ENCODE results near the gene ZPLD1. TPM values are rescaled to one million over a fixed set of nuclear protein-coding genes. Genes with fewer than 3 reads are reported as not detected.

Gene ZPLD1
- polyA plus RNA-seq, 1 donor = 0.22 TPM

DNA sequence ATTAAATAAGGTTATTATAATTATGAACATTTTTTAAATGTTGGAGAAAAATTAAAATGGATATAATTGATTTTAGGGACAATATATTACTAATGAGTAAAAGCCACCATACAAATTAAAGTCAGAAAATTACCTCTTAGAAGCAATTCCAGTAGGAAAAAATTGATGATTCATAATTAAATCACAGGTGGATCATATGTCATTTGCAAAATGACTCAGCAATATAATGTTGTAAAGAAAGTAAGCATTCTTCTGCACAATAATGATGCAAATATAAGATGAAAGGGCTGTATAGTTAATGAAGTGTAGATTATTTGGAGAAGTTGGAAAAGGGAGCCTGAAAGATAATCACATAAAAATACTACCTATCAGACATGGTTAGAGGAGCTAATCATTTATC is 25.8 kb downstream of the ZPLD1 start:
- Histone ChIP-seq H3K27ac (ENCODE audit: low read length) (no peak overlapping the region), H3K9me3 (ENCODE audit: control insufficient read depth, low read depth, low read length) (no peaks in the 10 kb centered on the region), H3K4me1 (ENCODE audit: control insufficient read depth, insufficient read depth, low read length) (no peaks in the 10 kb centered on the region), H3K27me3 (ENCODE audit: control insufficient read depth, insufficient read depth, low read length) (no peaks in the 10 kb centered on the region), H3K36me3 (ENCODE audit: control insufficient read depth, insufficient read depth, low read length) (no peaks in the 10 kb centered on the region), H3K4me3 (ENCODE audit: low read length) (no peak overlapping the region)
- no peak for DNase-seq

DNA sequence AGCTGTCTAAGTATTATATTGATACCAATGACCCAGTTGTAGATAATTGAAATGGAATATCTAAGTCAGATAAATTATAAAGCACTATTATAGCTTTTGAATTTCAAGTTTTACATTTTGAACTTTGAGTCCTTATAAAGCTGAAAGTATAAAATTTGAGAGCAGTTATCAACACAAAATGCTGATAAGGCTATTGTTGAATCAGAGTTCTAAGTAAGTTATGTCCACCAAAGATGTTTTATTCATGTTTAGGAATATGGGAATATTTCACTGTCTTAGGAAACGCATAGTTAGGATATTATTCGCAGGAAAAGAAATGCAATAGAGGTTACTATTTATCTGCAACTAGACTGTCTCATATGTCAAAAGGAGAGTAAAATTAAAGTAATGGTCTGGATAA is 29.4 kb downstream of the ZPLD1 start:
- Histone ChIP-seq H3K36me3 (ENCODE audit: control insufficient read depth, insufficient read depth, low read length) (no peaks in the 10 kb centered on the region), H3K27me3 (ENCODE audit: control insufficient read depth, insufficient read depth, low read length) (no peaks in the 10 kb centered on the region), H3K4me1 (ENCODE audit: control insufficient read depth, insufficient read depth, low read length) (no peaks in the 10 kb centered on the region), H3K4me3 (ENCODE audit: low read length) (no peak overlapping the region), H3K9me3 (ENCODE audit: control insufficient read depth, low read depth, low read length) (no peaks in the 10 kb centered on the region), H3K27ac (ENCODE audit: low read length) (no peak overlapping the region)
- 100% methylated on average over 2 of the region's 2 CpGs for WGBS (ENCODE audit: insufficient coverage, low lambda C conversion rate)
- no peak for DNase-seq

DNA sequence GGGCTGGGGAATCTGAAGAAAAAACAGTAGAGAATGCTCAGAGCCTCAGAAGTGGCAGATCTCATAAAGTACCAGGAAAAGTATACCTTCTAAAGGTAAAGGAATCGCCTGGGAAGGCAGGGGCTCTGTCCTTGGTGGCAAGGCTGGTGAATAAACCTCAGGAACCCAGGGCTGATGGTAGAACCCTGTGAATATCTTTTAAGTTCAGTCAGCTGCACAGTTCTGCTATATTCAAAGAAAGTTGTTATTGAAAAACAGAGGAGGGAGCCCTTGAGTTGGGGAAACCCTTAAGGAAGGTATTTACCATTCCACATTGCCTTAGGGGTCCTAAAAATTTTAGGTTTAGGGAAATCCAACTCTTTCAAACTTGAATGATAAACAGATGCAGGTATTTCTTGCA is 31.2 kb downstream of the ZPLD1 start:
- DNase-seq = no peak
- WGBS (ENCODE audit: insufficient coverage, low lambda C conversion rate) = no CpG with 5 or more reads among the region's 1 CpG

GRCh38 chr3:102470066-102470465 is 35.3 kb downstream of the ZPLD1 start:
- Histone ChIP-seq H3K36me3 (ENCODE audit: control insufficient read depth, insufficient read depth, low read length) (no peaks in the 10 kb centered on the region), H3K27ac (ENCODE audit: low read length) (no peak overlapping the region), H3K27me3 (ENCODE audit: control insufficient read depth, insufficient read depth, low read length) (no peaks in the 10 kb centered on the region), H3K4me1 (ENCODE audit: control insufficient read depth, insufficient read depth, low read length) (no peaks in the 10 kb centered on the region), H3K4me3 (ENCODE audit: low read length) (no peak overlapping the region), H3K9me3 (ENCODE audit: control insufficient read depth, low read depth, low read length) (no peaks in the 10 kb centered on the region)
- 100% methylated on average over 2 of the region's 6 CpGs for WGBS (ENCODE audit: insufficient coverage, low lambda C conversion rate)
- no peak for DNase-seq

More for the DNA sequence above, 31.2 kb downstream of the ZPLD1 start:
- Histone ChIP-seq H3K27ac (ENCODE audit: low read length) (no peak overlapping the region), H3K27me3 (ENCODE audit: control insufficient read depth, insufficient read depth, low read length) (no peaks in the 10 kb centered on the region), H3K36me3 (ENCODE audit: control insufficient read depth, insufficient read depth, low read length) (no peaks in the 10 kb centered on the region), H3K4me3 (ENCODE audit: low read length) (no peak overlapping the region), H3K4me1 (ENCODE audit: control insufficient read depth, insufficient read depth, low read length) (no peaks in the 10 kb centered on the region), H3K9me3 (ENCODE audit: control insufficient read depth, low read depth, low read length) (no peaks in the 10 kb centered on the region)

GRCh38 chr3:102471001-102471400 is 36.2 kb downstream of the ZPLD1 start:
- Histone ChIP-seq H3K27ac (ENCODE audit: low read length) (no peak overlapping the region), H3K9me3 (ENCODE audit: control insufficient read depth, low read depth, low read length) (no peaks in the 10 kb centered on the region), H3K36me3 (ENCODE audit: control insufficient read depth, insufficient read depth, low read length) (no peaks in the 10 kb centered on the region), H3K4me1 (ENCODE audit: control insufficient read depth, insufficient read depth, low read length) (no peaks in the 10 kb centered on the region), H3K4me3 (ENCODE audit: low read length) (no peak overlapping the region), H3K27me3 (ENCODE audit: control insufficient read depth, insufficient read depth, low read length) (no peaks in the 10 kb centered on the region)
- no peak for DNase-seq
- 81% methylated on average over 2 of the region's 10 CpGs for WGBS (ENCODE audit: insufficient coverage, low lambda C conversion rate)

GRCh38 chr3:102471491-102471890 is 36.7 kb downstream of the ZPLD1 start:
- WGBS (ENCODE audit: insufficient coverage, low lambda C conversion rate) = 100% methylated on average over 2 of the region's 2 CpGs
- Histone ChIP-seq H3K9me3 (ENCODE audit: control insufficient read depth, low read depth, low read length) (no peaks in the 10 kb centered on the region), H3K4me1 (ENCODE audit: control insufficient read depth, insufficient read depth, low read length) (no peaks in the 10 kb centered on the region), H3K27me3 (ENCODE audit: control insufficient read depth, insufficient read depth, low read length) (no peaks in the 10 kb centered on the region), H3K27ac (ENCODE audit: low read length) (no peak overlapping the region), H3K36me3 (ENCODE audit: control insufficient read depth, insufficient read depth, low read length) (no peaks in the 10 kb centered on the region), H3K4me3 (ENCODE audit: low read length) (no peak overlapping the region)
- DNase-seq = no peak

DNA sequence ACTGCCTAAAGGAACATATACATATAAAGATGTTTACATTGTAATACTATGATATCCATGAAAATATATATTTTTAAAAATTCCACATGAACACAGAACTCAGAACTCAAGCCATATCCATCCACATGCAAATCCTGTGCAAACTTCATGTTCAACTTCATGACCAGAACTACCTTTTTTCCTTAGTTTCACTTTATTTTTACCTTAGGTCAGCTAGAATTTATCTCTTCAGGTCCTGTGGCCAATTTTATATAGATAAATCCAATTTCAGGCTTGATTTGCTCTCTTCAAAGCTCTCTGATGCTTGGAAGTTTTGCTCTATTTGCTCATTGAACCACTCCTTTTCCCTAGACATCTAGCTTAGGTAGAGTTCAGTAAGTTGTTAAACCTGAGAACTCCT is 38.8 kb downstream of the ZPLD1 start:
- Histone ChIP-seq H3K9me3 (ENCODE audit: control insufficient read depth, low read depth, low read length) (no peaks in the 10 kb centered on the region), H3K36me3 (ENCODE audit: control insufficient read depth, insufficient read depth, low read length) (no peaks in the 10 kb centered on the region), H3K27me3 (ENCODE audit: control insufficient read depth, insufficient read depth, low read length) (no peaks in the 10 kb centered on the region), H3K4me1 (ENCODE audit: control insufficient read depth, insufficient read depth, low read length) (no peaks in the 10 kb centered on the region), H3K4me3 (ENCODE audit: low read length) (no peak overlapping the region), H3K27ac (ENCODE audit: low read length) (no peak overlapping the region)
- DNase-seq = no peak

DNA sequence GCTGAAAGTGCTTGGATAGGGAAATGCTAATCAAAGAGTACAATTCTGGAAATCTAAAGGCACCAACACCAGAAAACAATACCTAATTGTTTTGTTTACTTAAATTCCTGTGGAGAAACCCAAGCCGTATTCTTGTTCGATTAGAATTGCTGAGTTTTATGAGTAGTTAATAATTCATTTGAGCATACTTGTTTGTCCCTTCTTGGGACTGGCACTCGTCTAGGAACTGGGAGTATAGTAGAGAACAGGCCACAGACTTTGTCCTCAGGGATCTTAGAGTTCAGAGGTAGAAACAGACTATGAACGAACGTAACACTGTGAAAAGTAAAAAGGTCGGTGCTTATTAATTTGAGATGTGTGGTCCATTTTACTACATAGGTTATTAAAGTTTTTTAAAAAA is 39.4 kb downstream of the ZPLD1 start:
- Histone ChIP-seq H3K9me3 (ENCODE audit: control insufficient read depth, low read depth, low read length) (no peaks in the 10 kb centered on the region), H3K27me3 (ENCODE audit: control insufficient read depth, insufficient read depth, low read length) (no peaks in the 10 kb centered on the region), H3K4me3 (ENCODE audit: low read length) (no peak overlapping the region), H3K4me1 (ENCODE audit: control insufficient read depth, insufficient read depth, low read length) (no peaks in the 10 kb centered on the region), H3K36me3 (ENCODE audit: control insufficient read depth, insufficient read depth, low read length) (no peaks in the 10 kb centered on the region), H3K27ac (ENCODE audit: low read length) (no peak overlapping the region)
- DNase-seq = peak; percentile 5 to 53
- 32% methylated on average over 4 of the region's 6 CpGs for WGBS (ENCODE audit: insufficient coverage, low lambda C conversion rate)

DNA sequence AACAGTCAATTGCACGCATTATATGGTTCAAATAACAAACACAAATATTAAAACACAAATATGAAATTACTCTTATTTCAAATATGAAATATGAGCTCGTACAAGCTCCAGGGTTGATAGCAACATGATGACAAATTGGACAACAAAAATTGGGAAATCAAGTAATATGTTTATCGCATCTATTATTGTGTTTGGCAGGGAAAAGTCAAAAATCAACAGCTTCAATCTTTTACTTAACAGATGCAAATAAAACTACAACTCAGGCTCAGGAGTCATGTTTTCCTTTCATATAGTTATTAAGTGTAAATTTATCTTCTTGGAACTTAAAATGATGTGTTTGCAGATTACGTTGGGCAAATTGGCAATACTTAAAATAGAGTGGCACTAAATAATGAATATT is 41.4 kb downstream of the ZPLD1 start:
- H3K27ac ChIP-seq (ENCODE audit: low read length) = no peak overlapping the region
- H3K4me3 ChIP-seq (ENCODE audit: low read length) = no peak overlapping the region
- no peak for DNase-seq
- no peaks in the 10 kb centered on the region for H3K9me3 ChIP-seq (ENCODE audit: control insufficient read depth, low read depth, low read length)
- H3K4me1 ChIP-seq (ENCODE audit: control insufficient read depth, insufficient read depth, low read length) = no peaks in the 10 kb centered on the region
- H3K27me3 ChIP-seq (ENCODE audit: control insufficient read depth, insufficient read depth, low read length) = no peaks in the 10 kb centered on the region
- 46% methylated on average over 2 of the region's 4 CpGs for WGBS (ENCODE audit: insufficient coverage, low lambda C conversion rate)
- H3K36me3 ChIP-seq (ENCODE audit: control insufficient read depth, insufficient read depth, low read length) = no peaks in the 10 kb centered on the region

GRCh38 chr3:102478160-102478559 is 43.3 kb downstream of the ZPLD1 start:
- no CpG with 5 or more reads among the region's 1 CpG for WGBS (ENCODE audit: insufficient coverage, low lambda C conversion rate)
- H3K4me3 ChIP-seq (ENCODE audit: low read length) = no peak overlapping the region
- DNase-seq = no peak

GRCh38 chr3:102480139-102480538 is 45.3 kb downstream of the ZPLD1 start:
- Histone ChIP-seq H3K4me3 (ENCODE audit: low read length) (no peak overlapping the region), H3K4me1 (ENCODE audit: control insufficient read depth, insufficient read depth, low read length) (no peaks in the 10 kb centered on the region), H3K27me3 (ENCODE audit: control insufficient read depth, insufficient read depth, low read length) (no peaks in the 10 kb centered on the region), H3K36me3 (ENCODE audit: control insufficient read depth, insufficient read depth, low read length) (no peaks in the 10 kb centered on the region), H3K27ac (ENCODE audit: low read length) (no peak overlapping the region), H3K9me3 (ENCODE audit: control insufficient read depth, low read depth, low read length) (no peaks in the 10 kb centered on the region)
- 100% methylated on average over 1 of the region's 2 CpGs for WGBS (ENCODE audit: insufficient coverage, low lambda C conversion rate)
- DNase-seq = no peak

More at GRCh38 chr3:102478160-102478559, 43.3 kb downstream of the ZPLD1 start:
- H3K9me3 ChIP-seq (ENCODE audit: control insufficient read depth, low read depth, low read length) = no peaks in the 10 kb centered on the region
- H3K4me1 ChIP-seq (ENCODE audit: control insufficient read depth, insufficient read depth, low read length) = no peaks in the 10 kb centered on the region
- H3K36me3 ChIP-seq (ENCODE audit: control insufficient read depth, insufficient read depth, low read length) = no peaks in the 10 kb centered on the region
- no peaks in the 10 kb centered on the region for H3K27me3 ChIP-seq (ENCODE audit: control insufficient read depth, insufficient read depth, low read length)
- H3K27ac ChIP-seq (ENCODE audit: low read length) = no peak overlapping the region
